AG04449 (cell line): ENCODE data around the gene MED10.

Source experiments
- CTCF ChIA-PET: fragments of 350-600 bp; formaldehyde crosslinking; extraction: SDS; loops from one replicate; lab custom pipeline; 2021; ENCODE audit warnings: antibody characterized with exemption; lab: Yijun Ruan, JAX
- POLR2A ChIA-PET: fragments of 400-600, 350-600 bp; formaldehyde crosslinking; extraction: SDS; loops from one replicate; lab custom pipeline; 2020; ENCODE audit warnings: antibody characterized with exemption, inconsistent platforms; lab: Yijun Ruan, JAX
- DNase-seq: peaks from one replicate; pipeline ENCODE4 v3.0.0-alpha.2; 2010; ENCODE audit warnings: low read depth, low spot score
- H3K4me3 ChIP-seq: 2 replicates; pipeline ENCODE4 v1.5.1; 2011; ENCODE audit warnings: low read depth, mild to moderate bottlenecking, control low read depth, low read length
- CTCF ChIP-seq: IDR thresholded peaks from one replicate; pipeline ENCODE4 v1.5.1; 2011; ENCODE audit warnings: mild to moderate bottlenecking, moderate library complexity, low read length, control low read depth, inconsistent platforms; ENCODE audit not compliant: insufficient read depth; ENCODE audit errors: missing control alignments

Gene MED10

DNA sequence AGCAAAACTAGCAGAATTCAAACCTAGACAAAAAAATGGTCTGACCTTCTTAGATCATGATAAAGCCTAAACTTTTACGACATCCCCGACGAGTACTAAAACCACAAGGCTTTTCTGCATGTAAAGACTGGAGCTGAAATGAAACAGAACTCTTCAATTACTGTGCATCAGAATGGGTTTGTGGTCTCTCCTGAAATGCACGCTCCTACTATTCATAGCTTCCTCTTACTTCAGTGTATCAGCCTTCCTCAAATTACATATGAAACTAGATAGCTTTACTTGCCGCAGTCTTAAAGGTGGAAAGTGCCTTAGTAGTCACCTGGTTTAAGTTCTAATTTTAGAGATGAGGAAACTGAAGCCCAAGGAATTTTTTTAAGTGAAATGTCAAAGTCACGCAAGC, 24.6 kb upstream of the MED10 start:
- no peak overlapping the region for H3K4me3 ChIP-seq
- ChIA-PET CTCF (no interaction called here), POLR2A (no interaction called here)
- no peak for DNase-seq
- no peak for TF ChIP-seq CTCF

DNA sequence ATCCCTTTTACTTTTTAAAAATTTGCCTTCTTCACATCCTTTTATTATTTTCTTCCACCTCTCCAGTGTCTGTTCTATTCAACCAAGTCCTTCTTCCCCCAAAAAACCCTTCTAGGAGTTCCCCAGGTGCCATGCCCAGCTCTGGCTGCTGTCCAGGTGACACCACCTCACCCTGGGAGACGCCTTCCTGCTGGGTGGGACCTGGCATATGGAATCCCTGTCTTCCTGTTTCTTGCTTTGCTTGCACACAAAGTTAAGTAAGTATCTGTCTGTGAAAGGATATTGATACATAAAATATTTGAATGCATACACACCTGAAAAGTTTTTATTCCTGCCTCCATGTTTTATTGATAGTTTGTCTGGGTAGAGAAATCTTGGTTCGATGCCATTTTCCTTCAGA, 23.1 kb upstream of the MED10 start:
- no peak for TF ChIP-seq CTCF
- H3K4me3 ChIP-seq: no peak overlapping the region
- DNase-seq: no peak
- ChIA-PET POLR2A (no interaction called here), CTCF (no interaction called here)

DNA sequence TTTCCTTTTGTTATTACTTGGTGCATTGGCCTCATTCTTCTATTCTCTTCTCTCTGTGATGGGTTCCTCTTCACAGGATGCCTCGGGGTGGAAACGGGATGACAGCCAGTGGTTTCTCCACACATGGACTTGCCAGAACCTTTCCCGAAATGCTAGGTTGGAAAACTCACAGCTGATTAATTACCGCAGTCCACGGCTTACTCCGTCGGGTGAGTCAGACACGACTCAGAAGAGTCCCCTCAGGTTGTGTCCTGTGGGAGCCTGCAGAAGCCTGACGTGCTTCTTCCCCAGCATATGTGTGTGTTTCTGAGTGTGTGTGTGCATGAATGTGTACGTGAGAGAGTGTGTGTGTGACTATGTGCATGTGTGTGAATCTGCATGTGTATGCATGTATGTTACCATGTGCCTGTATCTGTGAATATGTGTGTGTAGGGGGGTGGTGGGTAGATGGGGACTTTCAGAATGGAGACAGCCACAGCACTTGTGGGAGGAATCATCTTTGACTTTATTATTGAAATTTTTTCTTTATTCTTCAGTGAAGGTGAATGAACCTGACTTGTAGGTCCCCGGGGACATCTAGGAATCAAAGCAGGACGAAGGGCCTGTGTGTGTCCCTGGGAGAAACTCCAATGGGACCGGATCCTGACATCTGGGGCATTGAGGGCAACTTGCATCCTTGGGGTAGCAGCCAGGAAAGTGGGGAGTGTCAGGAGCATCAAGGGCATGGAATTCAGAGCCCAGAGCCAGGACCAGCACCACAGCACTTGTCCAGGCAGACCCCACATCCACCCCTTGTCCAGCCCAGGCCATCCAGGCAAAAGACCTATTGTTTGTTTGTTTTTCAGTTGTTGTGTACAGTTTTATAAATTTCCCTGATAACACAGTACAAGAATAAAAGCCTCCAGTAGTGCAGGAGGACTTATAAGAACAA, 21.9 kb upstream of the MED10 start:
- H3K4me3 ChIP-seq: no peak overlapping the region
- no peak for DNase-seq
- ChIA-PET POLR2A (no interaction called here), CTCF (no interaction called here)
- no peak for TF ChIP-seq CTCF

- CTCF ChIA-PET: no interaction called here
- POLR2A ChIA-PET: no interaction called here
Observed at GRCh38 chr5:6398570-6399230, 20.4 kb upstream of the MED10 start.

GRCh38 chr5:6397536-6398269, 19.4 kb upstream of the MED10 start:
- TF ChIP-seq CTCF: no peak
- no peak for DNase-seq
- POLR2A ChIA-PET: no interaction called here
- no peak overlapping the region for H3K4me3 ChIP-seq
- CTCF ChIA-PET: no interaction called here

More at GRCh38 chr5:6398570-6399230, 20.4 kb upstream of the MED10 start:
- H3K4me3 ChIP-seq: no peak overlapping the region
- DNase-seq: no peak
- TF ChIP-seq CTCF: no peak
